COLO829 (cell line): Measurements from ENCODE around the gene NFE2.
"Not testable (repeated sequence)": the region's sequence is repeated elsewhere in the genome, so short reads cannot be mapped to it uniquely, and the experiment has no call there.

Experiments used
- DNase-seq: peaks from one replicate; pipeline ENCODE4 v3.0.0; 2012; ENCODE audit warnings: low spot score

NFE2 gene

DNA sequence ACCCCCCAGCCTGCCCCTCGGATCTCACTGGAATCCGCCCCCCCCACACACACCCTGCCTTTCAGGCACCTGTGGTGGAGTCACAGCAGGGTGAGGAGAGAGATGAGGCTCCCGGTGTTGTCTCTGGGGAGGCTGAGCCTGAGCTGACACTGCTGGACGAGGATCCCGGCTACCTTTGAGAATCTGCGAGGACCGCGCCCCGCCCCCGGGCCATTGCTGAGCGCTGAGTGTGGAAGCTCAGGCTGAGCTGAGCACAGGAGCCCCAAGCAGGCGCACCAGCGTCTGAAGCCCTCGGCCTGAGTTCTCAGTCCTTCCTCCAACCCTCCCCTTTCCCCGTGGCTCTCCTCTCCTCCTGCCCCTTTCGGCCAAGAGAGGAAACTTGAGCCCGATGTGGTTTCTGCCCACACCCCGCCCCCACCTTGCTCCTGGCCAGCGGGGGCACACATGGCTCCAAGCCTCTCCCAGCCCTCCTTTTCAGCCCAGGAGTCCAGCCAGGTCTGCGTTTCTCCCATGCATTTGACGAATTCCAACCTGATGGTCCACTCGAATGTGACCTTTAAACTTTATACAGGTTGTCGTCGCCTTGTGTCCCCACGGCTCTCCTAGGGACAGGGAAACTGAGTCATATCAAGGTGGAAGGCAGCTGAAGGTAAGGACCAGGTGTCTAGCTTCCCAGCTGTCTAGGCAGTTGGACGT lies at the start of gene NFE2:
Gene NFE2 (minus strand): TSS at position 284 of the 696 bp plus-strand sequence. CDS start 5,767 bp downstream, outside the sequence.
- DNase-seq, result peak; percentile 41

- DNase-seq, result no peak
Measured at GRCh38 chr12:54349679-54350078, 48.9 kb upstream of the NFE2 start.

- DNase-seq, result no peak
Measured at GRCh38 chr12:54349036-54349435, 48.2 kb upstream of the NFE2 start.

DNA sequence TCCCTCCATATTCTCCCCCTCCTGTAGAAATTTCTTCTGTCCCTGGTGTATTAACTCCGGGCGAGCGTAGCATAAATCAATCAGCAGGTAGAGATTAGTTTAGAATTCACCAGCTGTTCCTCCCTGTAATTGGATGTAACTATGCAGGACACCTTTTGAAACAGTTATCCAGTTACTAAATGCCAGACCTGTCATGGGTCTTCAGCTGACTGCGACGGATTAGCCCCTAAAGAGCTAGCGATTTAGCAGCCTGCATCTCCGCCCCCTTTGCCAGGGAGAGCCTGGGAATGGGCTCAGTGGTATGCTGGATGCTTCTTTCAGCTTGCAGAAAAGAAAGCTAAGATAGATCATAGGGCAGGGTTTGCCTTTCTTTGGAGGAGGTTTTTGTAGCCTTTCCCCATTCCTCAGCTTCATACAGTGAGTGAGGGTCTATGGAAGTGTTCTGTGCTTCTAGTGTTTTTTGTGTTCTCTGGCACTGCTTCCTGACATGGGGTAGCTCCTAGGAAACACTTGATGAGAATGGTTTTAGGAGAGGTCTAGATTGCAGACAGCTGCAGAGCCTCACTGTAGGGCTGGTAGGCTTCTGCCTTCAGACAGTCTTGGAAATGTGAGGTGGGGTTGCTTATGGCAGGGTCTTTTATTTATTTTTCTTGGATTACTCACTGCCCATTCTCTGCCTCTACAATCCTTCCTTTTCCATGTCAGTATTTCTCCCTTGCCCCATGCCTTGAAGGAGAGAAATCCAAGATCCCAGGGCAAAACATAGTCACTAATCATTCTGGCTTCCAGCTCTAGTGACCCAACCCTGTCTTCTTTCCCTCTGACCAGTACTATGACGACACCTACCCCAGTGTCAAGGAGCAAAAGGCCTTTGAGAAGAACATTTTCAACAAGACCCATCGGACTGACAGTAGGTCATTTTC lies 40.8 kb upstream of the NFE2 start:
- DNase-seq, result no peak

DNA sequence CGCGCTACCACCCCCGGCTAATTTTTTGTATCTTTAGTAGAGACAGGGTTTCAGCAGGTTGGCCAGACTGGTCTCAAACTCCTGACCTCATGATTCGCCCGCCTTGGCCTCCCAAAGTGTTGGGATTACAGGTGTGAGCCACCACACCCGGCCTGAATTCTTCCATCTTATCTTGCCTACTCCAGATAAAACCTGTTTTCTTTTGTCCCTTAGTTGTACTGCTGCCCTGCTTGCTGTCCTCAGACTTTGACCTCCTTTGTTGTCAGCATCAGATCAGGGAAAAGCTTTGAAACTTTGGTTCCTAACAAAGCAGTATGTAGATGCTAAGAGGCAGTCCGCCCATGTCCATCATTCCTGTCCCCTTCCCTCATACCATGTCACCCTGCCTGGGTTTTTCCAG lies 40.0 kb upstream of the NFE2 start:
- DNase-seq, result no peak

- DNase-seq, result no peak
Measured at GRCh38 chr12:54338698-54339296, 38.0 kb upstream of the NFE2 start.

- DNase-seq, result no peak
Measured at GRCh38 chr12:54337854-54338650, 37.2 kb upstream of the NFE2 start.

DNA sequence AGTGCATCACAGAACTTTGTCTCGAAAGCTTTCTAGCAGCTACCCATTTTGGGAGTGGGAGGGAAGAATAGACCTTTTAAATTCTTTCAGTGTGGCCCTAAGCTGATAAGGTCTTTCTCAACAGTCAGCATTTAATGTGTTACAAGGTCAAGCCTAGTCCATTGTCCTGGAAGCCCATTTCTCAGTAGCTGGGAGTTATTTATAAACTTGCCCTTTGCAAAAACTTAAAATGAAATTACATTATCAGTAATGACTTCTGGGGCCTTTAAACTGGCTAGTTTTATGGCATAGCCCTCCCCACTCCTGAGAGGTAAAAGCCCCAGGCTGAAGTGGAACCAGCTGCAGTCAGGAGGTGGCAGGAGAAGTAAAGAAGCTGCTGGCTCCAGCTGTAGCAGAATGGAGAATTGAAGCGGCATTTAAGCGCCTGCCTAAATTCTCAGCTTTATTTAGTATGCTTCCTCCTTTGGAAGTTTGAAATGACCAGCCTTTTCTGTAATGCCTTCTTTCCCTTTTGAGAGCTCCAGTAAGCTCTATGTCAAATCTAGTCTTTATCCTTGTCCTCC lies 36.5 kb upstream of the NFE2 start:
- DNase-seq, result no peak

GRCh38 chr12:54333420-54334034 lies 32.7 kb upstream of the NFE2 start:
- no peak for DNase-seq

- DNase-seq, result peak; percentile 85
Measured at GRCh38 chr12:54331461-54331860, 30.6 kb upstream of the NFE2 start.

GRCh38 chr12:54330442-54330841 lies 29.6 kb upstream of the NFE2 start:
- DNase-seq, result no peak

GRCh38 chr12:54329759-54330158 lies 28.9 kb upstream of the NFE2 start:
- peak; percentile 63 for DNase-seq

- no peak for DNase-seq
Measured at GRCh38 chr12:54328595-54329337, 28.0 kb upstream of the NFE2 start.

GRCh38 chr12:54325442-54326109 lies 24.8 kb upstream of the NFE2 start:
- DNase-seq, result not testable (repeated sequence)

DNA sequence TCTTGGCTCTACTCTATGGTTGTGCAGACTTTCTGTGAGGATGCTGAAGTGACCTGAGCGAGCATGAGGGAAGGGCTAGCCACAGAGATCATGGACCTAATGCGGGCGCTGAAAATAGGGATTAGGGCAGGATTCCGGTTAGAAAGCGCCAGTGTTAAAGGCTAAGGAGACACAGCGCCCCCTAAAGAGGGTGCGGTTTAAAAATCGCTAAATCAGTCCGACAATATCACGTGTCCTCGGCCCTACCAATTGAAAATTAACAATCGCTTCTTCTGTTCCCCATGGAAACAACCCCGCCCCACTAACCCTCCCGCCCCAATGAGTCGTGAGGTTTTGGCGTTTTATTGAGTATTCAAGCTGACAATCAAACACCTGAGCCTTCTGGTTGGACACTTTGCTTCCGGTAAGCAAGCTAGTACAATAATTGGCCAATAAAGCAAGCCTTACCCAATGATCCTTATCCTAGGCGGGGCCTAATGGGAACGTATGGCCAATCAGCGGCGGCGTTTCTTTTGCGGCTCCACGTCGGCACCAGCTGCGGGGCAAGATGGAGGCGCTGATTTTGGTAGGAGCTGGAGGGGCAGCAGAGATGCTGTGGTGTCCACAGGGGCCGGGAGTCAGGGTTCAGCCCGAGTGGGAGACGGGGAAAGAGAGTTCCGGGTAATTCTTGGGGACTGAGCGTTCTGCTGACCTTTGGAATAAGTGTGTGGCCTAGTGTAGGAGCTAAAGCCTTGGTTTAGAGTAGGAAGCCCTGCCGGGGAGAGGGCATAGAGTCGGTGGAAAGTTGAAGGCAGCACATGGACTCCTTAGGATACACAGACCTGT lies 24.0 kb upstream of the NFE2 start, which contains the start of gene COPZ1:
Gene COPZ1 (plus strand): TSS at position 515 of the 825 bp plus-strand sequence. CDS start 33 bp downstream, at position 548.
- peak; percentile 99 for DNase-seq

DNA sequence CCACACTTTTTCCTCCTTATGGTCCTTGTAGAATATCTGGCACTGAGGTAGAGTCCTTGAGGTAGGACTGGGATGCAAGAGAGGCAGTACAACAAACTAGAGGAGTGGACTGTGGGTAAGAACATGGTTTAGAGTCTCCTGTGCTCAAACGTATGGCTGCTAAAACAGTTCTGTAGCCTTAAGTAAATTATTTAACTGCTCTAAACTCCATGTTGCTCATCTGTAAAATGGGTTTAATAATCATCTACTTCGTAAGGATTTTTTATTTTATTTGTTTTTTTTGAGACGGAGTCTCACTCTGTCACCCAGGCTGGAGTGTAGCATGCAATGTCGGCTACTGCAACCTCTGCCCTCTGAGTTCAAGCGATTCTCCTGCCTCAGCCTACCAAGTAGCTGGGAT lies 20.5 kb upstream of the NFE2 start:
- no peak for DNase-seq

- not testable (repeated sequence) for DNase-seq
Measured at GRCh38 chr12:54312309-54312708, 11.5 kb upstream of the NFE2 start.

- DNase-seq, result no peak
Measured at GRCh38 chr12:54311051-54311450, 10.2 kb upstream of the NFE2 start.
